ENCODE data around the gene PLEKHG2.
A peak's percentile ranks its signal among the peaks of the same experiment; 100 is the strongest.

Gene PLEKHG2

DNA sequence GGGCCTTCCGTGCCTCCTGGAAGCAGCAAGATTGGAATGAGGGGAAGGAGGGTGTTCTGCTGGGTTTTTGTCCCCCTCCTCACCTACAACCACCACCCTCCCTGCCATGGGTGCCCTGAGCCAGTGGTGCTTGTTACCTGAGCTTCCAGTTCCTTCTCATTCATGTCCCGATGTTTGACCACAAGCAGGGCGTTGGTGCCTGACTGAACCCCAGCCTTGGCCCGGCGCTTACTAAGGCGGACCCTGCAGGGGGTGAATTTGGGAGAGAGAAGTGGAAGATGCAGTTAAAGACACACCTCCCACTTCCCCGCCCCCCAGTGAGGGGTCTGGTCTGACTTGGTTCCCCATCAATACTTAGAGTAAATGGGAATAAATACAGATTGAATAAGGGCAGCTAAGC lies 25.9 kb upstream of the PLEKHG2 start:
- DNase-seq = no peak

DNA sequence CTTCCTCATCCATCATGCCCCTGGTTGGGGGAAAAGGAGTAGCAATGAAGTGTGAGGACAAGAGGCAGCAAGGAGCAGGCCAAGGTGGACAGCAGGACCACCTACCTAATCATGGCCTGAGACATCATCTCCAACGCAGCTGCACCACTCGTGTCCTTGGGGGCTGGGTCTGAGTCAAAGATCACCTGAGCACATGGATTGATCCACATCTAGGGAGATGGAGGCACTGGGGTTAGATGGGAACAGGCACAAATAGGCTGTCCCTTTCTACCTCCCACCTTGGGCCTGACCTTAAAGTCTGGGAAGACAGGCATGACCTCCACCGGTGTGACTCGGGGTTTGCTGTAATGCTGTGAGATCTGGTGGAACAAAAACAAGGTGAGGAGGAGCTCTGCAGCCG lies 23.8 kb upstream of the PLEKHG2 start:
- no peak for DNase-seq

DNA sequence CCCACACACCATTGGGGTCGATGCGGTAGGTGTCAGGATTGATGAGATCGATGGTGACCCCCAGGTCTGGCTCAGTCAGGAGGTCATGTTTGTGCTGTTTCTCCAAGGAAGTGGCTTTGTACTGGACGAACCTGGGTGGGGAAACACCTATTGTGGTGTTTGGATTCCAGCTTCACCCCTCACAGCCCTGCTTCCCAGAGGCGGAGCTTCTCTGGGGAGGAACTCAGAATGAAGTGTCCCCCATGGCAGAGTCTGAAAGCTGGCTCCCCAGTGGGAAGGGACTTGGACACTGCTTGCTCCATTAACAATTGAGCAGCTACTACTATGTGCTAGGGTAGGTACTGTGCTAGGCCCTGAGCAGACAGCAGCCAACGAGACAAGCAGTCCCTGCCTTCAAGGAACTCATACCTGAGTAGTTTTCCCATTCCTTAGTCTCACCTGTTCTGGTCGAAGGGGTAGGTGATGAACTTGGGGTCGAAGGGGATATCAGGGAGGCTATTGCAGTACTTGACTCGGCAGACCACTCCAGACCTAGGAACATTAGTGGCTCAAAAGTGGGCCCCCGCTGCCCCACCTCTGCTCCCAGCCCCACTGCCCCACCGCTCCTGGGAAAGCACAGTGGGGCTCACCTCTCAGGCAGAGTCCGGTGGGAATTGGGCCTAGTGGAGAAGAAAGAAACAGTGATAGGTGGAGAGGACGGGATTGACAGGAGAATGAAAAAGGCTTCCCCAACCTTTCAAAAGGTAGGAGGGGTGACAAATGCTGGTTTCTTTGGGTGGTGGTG lies 22.6 kb upstream of the PLEKHG2 start:
- DNase-seq = peak; percentile 76

GRCh38 chr19:39390451-39390750 lies 22.1 kb upstream of the PLEKHG2 start:
- DNase-seq = no peak

GRCh38 chr19:39390751-39391437 lies 21.6 kb upstream of the PLEKHG2 start, which contains the start of the genes MED29 and PAF1:
Gene MED29 (plus strand): TSS chr19:39391378. CDS start chr19:39391423, 45 bp downstream.
Gene PAF1 (minus strand): TSS chr19:39391106. CDS start chr19:39390864, 242 bp downstream.
- peak; percentile 100 for DNase-seq

DNA sequence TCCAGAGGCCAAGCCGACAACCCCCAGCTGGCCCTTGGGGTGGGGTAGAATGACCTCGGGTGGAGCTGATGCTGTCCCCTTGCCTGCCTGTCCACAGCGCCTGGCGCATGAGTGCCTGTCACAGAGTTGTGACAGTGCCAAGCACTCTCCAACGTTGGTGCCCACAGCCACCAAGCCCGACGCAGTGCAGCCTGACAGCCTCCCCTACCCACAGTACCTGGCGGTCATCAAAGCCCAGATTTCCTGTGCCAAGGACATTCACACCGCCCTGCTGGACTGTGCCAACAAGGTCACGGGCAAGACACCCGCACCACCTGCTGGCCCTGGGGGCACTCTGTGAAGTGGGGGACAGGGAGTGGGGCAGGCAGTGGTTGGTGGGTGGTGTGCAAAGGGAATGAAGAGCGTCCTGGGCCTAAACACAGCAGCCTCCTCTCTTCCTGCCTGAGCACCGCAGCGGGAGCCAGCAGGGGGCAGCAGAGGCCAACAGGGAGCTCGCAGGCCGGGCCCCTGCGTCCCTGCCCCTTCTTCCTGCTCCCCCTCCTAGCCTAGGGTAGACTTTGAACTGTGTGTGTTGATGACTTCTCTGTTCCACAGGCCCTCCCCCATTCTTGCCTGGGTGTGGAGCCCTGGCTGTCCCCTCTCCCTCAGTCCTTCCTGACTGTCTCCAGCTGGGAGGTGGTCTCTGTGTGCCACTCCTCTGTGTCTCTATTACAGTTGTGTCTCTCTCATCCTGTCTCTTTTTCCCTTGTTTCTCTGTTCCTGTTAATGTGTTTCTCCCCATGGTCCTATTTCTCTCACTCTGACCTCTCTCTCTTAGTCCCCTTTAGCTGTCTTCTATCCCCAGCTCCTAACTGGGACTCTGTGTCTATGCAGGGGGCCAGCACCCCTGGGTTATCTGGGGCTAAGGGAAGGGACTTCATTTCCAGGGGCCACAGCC lies 14.8 kb upstream of the PLEKHG2 start:
- peak; percentile 94 for DNase-seq

DNA sequence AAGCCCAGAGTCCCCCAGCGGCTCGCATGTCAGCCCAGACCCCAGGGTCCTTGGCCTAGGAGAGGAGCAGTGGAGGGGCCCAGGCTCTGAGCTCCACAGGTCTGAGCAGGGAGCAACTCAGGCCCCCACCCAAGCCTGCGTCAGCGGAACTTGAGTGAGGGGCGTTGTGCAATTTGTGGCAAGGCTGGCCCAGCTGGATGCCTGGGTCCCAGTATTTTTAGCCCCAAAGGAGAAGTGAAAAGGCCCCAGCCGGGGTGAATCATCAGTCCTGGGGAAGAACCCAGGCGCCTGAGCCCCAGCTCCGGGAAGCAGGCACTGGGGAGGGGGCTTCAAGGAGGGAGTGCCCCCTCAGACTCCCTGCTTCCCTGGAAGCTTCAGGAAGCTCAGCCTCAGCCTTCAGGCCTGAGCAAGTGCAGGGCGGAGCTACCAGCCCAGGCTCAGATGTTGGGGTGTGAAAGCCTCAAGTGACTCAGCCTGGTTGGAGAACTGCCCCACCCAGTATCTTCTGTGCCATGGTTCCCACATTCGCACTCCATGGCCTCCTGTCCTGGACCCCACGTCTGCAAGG lies 14.1 kb upstream of the PLEKHG2 start:
- no peak for DNase-seq

DNA sequence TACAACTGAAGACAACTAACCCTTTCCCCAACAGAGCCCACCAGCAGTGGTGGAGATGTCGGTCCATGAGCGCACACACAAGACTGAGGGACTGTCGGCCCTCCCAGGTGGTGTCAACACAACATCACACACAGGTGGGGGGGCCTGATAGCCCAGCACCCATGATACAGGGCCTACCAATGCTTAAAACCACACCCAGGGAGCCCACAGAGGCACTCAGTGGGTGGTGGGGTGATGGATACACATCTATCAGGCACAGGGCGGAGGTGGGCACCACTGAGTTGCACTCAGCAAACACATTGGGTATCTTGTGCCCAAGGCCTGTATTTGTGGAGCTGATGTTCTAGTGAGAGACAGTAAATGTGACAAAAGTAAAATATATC lies 12.8 kb upstream of the PLEKHG2 start:
- DNase-seq = no peak

DNA sequence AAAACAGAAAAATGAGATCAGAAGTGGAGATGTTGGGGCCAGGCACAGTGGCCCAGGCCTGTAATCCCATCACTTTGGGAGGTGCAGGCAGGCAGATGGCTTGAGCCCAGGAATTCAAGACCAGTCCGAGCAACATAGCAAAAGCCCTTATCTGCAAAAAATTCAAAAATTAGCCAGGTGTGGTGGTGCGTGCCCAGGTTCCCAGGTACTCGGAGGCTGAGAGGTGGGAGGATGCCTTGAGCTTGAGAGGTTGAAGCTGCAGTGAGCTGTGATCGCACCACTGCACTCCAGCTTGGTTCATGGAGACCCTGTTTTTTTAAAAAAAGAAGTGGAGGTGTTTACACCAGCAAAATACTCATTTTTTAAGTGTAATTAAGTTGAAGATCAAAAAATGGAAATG lies 12.4 kb upstream of the PLEKHG2 start:
- no peak for DNase-seq

GRCh38 chr19:39401070-39401548 lies 11.4 kb upstream of the PLEKHG2 start:
- no peak for DNase-seq

GRCh38 chr19:39401549-39402345 lies 10.7 kb upstream of the PLEKHG2 start:
- DNase-seq = no peak

DNA sequence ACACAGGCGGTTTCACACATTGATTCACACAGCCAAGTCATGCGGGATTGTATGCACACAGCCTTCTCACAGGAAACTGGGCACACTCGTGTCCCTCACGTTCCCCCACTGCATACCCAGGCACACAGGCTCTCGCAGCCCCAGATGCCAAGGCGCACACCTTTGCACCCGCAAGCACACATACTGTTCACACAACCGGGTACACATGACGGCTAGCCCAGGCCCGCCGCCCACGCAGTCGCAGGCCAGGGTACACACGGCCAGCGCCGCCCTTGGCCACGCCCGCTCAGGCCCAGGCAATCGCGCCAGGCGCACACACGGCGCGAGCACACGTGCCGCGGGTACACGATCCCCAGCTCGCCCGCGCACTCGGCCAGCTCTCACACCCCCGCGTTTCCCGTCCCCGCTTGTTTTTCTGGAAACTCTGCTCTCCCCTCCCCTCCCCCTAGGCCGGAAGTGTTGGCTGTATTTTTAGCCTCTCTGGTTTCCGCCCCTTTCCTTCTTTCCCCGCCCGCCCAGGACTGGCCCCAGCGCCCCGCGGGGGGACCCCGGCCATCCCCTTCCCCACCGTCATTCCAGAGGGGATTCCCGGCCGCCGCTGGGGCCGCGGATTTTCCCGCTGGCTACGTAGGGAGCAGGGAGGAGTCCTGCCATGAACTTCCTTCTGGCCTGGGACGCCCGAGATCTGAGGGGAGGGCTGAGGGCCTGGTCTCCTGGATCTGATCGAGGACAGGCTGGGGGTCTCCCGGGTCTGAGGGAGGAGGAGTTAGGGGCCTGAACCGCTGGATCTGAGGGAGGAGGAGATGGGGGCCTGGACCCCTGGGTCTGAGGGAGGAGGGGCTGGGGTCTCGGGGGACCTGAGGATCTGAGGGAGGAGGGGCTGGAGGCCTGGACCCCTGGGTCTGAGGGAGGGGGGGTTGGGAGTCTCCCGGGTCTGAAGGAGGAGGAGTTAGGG lies 9.8 kb upstream of the PLEKHG2 start:
- peak; percentile 97 for DNase-seq

- DNase-seq = peak; percentile 89
Measured at GRCh38 chr19:39403331-39404312, 8.8 kb upstream of the PLEKHG2 start.

GRCh38 chr19:39405261-39405957 lies 7.1 kb upstream of the PLEKHG2 start:
- no peak for DNase-seq

- DNase-seq = peak; percentile 98
Measured at GRCh38 chr19:39405958-39406655, 6.4 kb upstream of the PLEKHG2 start.

GRCh38 chr19:39406656-39407409 lies 5.6 kb upstream of the PLEKHG2 start, which contains the start of gene ZFP36:
Gene ZFP36 (plus strand): TSS chr19:39406847. CDS start chr19:39406905, 58 bp downstream.
- peak; percentile 98 for DNase-seq

DNA sequence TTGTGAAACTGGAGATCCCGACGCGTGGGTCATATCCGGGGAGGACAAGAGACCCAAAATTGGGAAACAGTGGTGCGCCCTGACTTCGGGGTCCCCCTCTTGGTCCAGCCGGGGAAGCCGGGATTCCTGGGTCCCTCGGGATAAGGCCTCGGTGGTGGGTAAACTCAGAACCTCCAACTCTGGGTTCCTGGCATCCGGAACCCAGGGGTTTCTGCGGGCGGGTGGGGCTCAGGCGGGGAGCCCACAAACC lies 5.1 kb upstream of the PLEKHG2 start:
- DNase-seq = no peak

Measured in NCI-H2227 treated with DMSO at 0.1 percent for 48 hours (cell line).